NK-92 treated with Interleukin-12 subunit alpha and Interleukin-12 subunit beta, amount 100 ng/mL, for 24 hours (cell line): ENCODE measurements around the gene SPATS2.
"Not testable (repeated sequence)": the region's sequence is repeated elsewhere in the genome, so short reads cannot be mapped to it uniquely, and the experiment has no call there.

Experiments used
- DNase-seq: peaks from one replicate; lab custom pipeline; 2025; lab: John Stamatoyannopoulos, UW

The SPATS2 gene

DNA sequence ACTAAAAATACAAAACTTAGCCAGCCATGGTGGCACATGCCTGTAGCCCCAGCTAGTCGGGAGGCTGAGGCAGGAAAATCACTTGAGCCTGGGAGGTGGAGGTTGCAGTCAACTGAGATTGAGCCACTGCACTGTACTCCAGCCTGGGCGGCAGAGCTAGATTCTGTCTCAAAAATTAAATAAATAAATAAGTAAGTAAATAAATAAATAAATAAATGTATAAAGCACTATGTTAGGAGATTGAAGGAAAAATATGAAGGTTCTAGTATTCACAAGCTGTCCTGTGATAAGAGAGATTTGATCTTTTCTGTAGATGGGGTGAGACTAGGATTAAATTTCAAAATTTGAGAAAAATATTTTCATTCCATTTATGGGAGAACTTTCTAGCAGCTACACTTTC is 14.9 kb upstream of the SPATS2 start:
- DNase-seq, result no peak

DNA sequence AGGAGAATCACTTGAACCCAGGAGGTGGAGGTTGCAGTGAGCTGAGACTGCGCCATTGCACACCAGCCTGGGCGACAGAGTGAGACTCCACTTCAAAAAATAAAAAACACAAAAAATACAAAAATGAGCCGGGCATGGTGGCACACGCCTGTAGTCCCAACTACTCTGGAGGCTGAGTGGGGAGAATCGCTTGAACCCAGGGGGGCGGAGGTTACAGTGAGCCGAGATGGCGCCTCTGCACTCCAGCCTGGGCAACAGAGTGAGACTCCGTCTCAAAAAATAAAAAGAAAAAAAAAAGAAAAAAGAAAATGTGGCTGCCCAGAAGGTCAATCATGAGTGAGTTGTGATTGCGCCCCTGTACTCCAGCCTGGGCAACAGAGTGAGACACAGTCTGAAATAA is 11.3 kb upstream of the SPATS2 start:
- no peak for DNase-seq

DNA sequence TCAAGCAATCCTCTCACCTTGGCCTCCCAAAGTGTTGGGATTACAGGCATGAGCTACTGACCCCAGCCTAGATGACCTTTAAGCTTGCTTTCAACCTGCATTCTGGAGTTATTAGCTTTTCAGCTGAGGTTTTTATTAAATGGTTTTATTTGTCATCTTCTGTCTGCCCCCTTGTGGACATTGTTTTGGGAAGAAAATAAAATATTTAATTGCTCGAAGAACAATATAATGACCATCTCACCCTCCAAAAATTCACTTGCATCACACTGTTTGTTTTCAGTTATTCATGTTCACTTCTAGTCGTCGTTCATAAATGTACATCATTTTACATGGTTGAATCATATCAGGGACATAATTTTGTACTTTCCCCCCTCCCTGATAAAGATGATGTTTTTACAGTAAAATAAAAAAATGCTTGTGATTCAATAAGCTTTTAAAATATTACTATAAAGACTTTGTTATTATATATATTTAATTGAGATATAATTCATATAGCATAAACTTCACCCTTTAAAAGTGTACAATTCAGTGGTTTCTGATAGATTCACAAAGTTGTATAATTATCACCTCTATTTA is 10.1 kb upstream of the SPATS2 start:
- no peak for DNase-seq

DNA sequence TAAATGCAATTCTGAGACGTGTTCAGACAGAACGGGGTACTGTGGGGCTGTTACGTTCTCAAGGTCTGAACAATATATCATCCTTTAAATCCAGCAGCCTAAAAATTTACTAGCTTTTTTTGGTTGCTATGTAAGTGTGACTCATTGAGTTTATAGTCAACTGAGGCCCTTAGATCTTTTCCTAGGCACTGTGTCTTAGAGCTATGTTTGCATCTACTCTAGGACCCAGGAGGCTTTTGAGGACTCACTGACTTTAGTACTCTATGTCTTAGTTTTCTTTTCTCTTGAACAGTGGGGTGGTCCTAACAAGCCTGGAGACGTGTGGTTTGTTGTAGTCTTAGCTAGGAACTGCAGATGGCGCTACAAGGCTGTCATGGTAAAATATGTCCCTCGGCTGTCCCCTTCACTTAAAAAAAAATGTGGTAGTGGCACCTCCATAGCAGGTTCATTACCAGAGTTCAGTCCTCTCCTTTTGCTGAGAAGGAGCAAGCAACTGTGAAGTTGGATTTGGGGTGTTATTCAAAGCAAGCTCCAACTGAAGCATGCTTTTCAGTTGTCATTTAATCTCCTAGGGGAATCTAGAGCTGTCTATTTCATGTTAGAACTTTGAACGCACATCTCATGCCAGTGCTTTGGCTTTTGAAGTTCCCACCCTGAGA is 8.7 kb upstream of the SPATS2 start:
- DNase-seq, result peak; percentile 21

DNA sequence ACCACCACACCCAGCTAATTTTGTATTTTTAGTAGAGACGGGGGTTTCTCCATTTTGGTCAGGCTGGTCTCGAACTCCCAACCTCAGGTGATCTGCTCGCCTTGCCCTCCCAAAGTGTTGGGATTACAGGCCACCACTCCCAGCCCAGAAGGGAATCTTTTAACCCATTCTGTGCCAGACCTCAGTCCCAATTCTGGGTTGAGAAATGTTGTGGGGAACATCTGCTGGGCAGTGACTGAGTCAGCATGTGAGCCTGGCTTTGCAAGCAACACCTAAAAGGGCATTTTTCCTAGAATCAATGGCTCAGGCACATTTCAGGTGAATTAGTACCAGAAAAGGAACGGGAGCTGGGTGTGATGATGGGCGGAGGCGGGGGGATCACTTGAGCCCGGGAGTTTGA is 7.6 kb upstream of the SPATS2 start:
- no peak for DNase-seq

DNA sequence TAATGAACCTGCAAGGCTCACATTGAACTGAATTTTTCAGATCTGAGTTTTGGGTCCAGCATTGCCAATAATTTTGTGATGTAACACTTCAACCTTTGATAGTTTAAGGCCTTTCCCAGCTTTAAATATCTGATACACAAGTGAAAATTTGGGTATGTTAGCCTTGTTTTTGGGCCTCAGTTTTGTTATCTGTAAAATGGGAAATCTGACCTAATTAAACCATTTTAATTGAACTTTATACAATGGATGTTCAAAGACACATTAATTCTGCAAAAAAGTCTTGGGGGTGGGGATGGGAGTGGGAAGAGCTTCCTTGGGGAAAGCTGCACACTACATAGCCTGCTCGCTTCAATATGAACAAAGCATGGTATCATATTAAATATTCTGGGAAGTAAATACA is 5.2 kb upstream of the SPATS2 start:
- no peak for DNase-seq

GRCh38 chr12:49364989-49365388 is 2.3 kb upstream of the SPATS2 start:
- DNase-seq, result no peak

GRCh38 chr12:49365542-49365941 is 1.7 kb upstream of the SPATS2 start:
- DNase-seq, result no peak

- DNase-seq, result no peak
Observed at GRCh38 chr12:49366096-49366651, 1.1 kb upstream of the SPATS2 start.

DNA sequence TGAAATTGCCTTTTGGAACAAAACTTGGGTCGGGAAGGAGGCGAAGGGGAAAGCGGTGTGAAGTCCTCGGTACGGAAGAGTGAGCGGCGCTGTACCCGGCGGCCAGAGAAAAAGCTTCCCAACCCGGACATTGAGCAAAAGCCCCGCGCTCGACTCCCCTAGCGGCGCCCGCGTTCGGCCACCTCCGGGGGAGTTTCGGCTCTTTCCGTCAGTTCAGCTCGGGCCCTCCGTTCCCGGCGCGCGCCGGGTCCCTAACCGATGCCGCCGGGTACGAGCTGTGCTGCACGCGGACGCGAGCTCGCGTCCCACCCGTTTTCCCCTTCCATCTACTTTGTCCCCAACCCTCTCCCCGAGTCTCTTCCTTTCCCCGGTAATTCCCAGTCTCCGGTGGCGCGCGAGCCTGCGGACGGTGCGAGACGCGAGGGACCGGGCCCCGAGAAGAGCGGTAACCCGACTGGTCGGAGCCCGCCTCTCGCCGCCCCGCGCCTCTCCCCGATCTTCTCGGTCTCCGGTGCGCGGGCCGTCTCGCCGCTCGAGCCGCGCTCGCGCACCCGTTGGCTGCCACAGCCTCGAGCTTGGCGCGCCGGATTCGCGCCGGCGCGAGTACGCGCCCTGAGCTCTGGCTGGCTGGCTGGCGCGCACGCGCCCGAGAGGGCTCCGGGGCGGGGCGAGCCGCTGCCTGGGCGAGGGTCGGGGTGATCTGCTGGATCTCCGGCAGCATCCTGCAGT is 446 bp upstream of the SPATS2 start:
- peak; percentile 79 for DNase-seq

DNA sequence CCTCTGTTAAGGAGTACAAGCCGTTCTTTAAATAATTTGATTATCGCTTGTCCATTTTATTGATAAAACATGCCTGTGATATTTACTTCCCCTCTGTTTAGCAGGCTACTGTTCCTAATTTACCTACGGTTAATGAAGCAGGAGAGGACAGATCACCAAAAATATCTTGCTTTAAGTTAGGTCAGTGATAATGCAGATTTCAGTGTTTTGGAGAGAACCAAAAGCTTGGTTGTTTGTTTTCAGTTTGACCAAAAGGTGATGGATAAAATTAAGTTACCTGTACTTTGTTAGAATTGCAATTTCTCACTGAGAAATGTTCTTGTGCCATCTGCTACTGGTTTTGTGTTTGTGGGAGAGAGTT is 958 bp downstream of the SPATS2 start:
- DNase-seq, result no peak

GRCh38 chr12:49369411-49370145 is 2.3 kb downstream of the SPATS2 start:
- no peak for DNase-seq

- DNase-seq, result no peak
Observed at GRCh38 chr12:49370539-49370938, 3.3 kb downstream of the SPATS2 start.

DNA sequence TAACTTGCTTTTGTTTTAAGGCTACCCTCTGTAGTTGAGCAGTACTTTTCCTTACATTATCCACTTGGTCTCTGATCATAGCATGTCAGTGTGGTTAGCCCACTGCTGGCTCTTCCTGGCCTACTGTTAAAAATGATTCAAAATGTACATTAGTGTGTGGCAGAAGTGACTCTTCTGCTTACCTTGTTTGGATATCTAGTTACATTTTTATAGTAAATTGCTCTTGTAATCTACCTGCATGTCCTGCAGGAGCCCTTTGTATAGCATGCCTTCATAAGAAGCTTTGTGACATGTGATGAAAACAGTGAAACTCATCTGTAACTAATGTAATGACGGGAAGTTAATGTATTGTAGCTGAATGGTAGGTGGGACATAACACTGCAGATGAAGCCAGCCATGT is 8.1 kb downstream of the SPATS2 start:
- no peak for DNase-seq

- DNase-seq, result no peak
Observed at GRCh38 chr12:49377386-49377785, 10.1 kb downstream of the SPATS2 start.

GRCh38 chr12:49380184-49380583 is 12.9 kb downstream of the SPATS2 start:
- not testable (repeated sequence) for DNase-seq

DNA sequence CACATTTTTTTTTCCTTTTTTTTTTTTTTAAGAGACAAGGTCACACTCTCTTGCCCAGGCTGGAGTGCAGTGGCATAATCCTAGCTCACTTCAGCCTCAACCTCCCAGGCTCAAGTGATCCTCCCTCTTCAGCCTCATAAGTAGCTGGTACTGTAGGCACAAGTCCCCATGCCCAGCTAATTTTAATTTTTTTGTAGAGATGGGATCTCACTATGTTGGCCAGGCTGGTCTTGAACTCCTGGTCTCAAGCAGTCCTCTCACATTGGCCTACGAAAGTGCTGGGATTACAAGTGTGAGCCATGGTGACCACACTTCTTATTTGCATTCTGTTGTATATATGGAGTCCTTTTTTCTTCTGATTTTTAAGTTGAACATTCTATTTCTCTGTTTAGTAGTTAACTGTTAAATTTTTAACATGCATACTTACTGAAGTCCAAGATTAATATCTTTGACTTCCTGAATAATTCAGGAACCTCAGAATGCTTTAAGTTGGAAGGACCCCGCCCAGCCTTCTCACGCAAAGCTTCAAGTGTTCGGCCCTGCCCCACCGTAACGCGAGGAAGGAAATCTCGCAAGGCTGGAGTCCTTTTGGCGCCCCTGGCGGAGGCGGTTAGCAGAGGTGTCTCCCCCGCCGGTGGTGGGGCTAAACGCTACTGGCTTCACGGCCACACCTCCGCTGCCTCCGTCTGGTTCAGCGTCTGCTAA is 21.6 kb downstream of the SPATS2 start:
- DNase-seq, result no peak

DNA sequence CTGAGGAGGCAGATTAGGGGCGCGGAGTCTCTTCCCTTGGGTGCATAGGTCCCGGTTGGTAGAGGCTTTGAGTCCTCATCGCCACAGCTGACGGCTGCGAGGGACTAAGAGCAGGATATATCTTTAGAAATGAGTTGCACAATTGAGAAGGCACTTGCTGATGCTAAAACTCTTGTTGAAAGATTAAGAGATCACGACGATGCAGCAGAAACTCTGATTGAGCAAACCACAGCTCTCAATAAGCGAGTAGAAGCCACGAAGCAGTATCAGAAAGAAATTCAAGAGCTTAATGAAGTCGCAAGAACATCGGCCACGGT is 22.1 kb downstream of the SPATS2 start:
- no peak for DNase-seq

- DNase-seq, result no peak
Observed at GRCh38 chr12:49397000-49397399, 29.7 kb downstream of the SPATS2 start.

DNA sequence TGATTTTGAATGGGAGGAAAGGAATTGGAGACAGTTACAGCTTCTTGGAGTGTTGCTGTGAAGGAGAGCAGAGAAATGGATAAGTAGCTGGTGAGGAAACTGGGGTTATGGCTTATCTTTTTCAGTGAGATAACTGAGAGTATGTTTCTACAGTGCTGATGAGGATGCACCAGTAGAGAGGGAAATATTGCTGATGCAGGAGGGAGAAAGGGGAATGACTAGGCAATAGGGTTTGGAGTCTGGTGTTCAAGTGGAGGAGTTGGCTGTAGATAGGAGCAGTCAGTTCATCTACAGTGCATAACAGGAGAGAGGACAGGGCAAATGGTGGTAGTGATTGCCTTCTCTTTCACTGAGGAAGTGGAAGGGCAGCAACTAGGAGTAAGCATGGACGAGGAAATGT is 33.0 kb downstream of the SPATS2 start:
- no peak for DNase-seq

DNA sequence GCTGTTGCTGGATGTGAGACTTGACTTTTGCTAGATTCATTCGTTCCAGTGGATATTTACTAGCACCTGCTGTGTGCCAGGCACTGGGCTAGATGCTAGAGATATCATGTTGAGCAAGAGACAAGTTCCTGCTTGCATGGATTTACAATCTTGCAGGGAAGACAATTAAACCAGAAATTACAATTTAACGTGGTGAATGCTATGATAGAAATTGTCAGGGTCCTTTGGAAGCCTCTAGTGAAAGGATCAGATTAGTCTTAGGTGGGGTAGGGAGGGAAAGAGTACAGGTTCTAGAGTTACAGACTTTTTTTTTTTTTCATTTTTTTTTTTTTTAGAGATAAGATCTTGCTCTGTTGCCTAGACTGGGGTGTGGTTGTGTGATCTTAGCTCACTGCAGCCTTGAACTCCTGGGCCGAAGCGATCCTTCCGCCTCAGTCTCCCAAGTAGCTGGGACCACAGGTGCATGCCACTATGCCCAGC is 36.7 kb downstream of the SPATS2 start:
- no peak for DNase-seq

GRCh38 chr12:49404956-49405355 is 37.7 kb downstream of the SPATS2 start:
- no peak for DNase-seq
